BLaER1 treated with 17β-estradiol and CSF1 and Interleukin-3, amounts not matched to agents 10 nM and 100 nM (cell line): ENCODE data around the gene EPM2AIP1.

ENCODE experiments used
- H3K27ac ChIP-seq, 11 experiments: shearing (Covaris generic); formaldehyde crosslinking; 2 replicates each; pipeline ENCODE4 v1.8.1; 2022
- H3K27me3 ChIP-seq, 11 experiments: shearing (Covaris generic); formaldehyde crosslinking; 2 replicates each; pipeline ENCODE4 v1.8.1; 2022
- H3K36me3 ChIP-seq, 11 experiments: shearing (Covaris generic); formaldehyde crosslinking; 2 replicates each; pipeline ENCODE4 v1.8.1; 2022
- H3K4me1 ChIP-seq, 10 experiments: shearing (Covaris generic); formaldehyde crosslinking; 2 replicates each; pipeline ENCODE4 v1.8.1; 2022
- H3K4me2 ChIP-seq, 11 experiments: shearing (Covaris generic); formaldehyde crosslinking; 2 replicates each; pipeline ENCODE4 v1.8.1; 2022
- H3K4me3 ChIP-seq, 10 experiments: shearing (Covaris generic); formaldehyde crosslinking; 2 replicates each; pipeline ENCODE4 v1.8.1; 2022
- H3K9ac ChIP-seq, 11 experiments: shearing (Covaris generic); formaldehyde crosslinking; 2 replicates each; pipeline ENCODE4 v1.8.1; 2022
- H3K9me3 ChIP-seq, 11 experiments: shearing (Covaris generic); formaldehyde crosslinking; replicated peaks in 1 of 11; 2 replicates each; pipeline ENCODE4 v1.8.1; 2022
- H4K20me1 ChIP-seq, 11 experiments: shearing (Covaris generic); formaldehyde crosslinking; 2 replicates each; pipeline ENCODE4 v1.8.1; 2022
- Cebpa-rat ChIP-seq, 11 experiments: shearing (Covaris generic); IDR thresholded peaks; 2 replicates each; pipeline ENCODE4 v1.8.1; 2022

EPM2AIP1 gene

DNA sequence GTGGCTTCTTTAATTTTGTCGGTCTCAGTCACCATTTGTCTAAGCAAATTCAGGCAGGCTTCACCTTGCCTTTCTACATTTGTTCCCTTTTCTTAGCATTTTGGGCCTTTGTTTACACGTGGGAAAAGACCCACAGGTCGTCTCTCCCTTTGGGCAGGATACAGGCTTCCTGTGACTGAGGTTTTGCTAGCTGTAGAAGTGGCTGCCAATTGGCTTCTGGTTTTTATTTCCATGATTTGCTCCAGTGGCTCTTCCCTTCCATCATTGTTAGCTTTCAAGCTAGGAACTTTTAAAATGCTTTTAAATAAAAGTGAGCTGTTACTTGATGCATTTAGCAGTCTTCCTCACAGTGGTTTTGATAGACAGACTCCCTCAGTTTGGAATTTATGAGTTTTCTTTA, 37.7 kb upstream of the EPM2AIP1 start:
- Histone ChIP-seq H3K9ac (peak overlapping the region in 1 of 11 experiments; percentile 29; a peak in 1 of 22 replicates), H4K20me1 (no peaks in the 10 kb centered on the region), H3K4me1 (peaks cover 11 to 64% (median 21%) of the 10 kb centered on the region in 10 experiments; a peak in 18 of 20 replicates), H3K27me3 (no peaks in the 10 kb centered on the region), H3K9me3 (peaks cover 18 to 26% (median 20%) of the 10 kb centered on the region in 11 experiments), H3K36me3 (peaks cover 79 to 100% (median 100%) of the 10 kb centered on the region in 11 experiments), H3K4me3 (no peak overlapping the region), H3K27ac (peak overlapping the region in 3 of 11 experiments; percentile 0 to 16 (median 9); a peak in 2 of 22 replicates), H3K4me2 (peak overlapping the region in 8 of 11 experiments; percentile 5 to 68 (median 42); a peak in 14 of 22 replicates)
- no peak for TF ChIP-seq Cebpa-rat (IDR thresholded peaks at IDR 0.05)

DNA sequence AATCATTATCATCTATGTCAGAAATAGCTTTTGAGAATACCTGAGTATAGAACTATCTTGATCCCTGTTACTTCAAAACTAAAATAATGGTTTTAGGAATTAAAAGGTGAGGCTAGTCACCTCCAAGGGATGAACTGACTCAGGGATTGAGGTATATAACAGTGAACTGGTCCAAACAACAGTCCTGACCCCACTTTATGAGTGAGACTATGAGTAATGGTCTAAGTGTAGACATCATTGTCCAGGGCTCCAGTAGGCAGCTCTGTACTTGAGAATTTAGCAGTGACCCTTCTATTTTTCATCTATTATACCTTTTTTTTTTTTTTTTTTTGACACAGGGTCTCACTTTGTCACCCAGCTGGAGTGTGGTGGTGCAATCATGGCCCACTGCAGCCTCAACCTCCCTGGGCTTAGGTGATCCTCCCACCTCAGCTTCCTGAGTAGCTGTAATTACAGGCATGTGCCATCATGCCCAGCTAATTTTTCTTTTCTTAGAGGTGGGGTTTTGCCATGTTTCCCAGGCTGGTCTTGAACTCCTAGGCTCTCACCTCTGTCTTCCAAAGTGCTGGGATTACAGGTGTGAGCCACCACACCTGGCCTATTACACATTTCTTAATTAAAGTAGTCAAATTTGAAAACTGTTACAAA, 36.7 kb upstream of the EPM2AIP1 start:
- Histone ChIP-seq H3K27me3 (no peaks in the 10 kb centered on the region), H3K4me2 (peak overlapping the region in 8 of 11 experiments; percentile 5 to 68 (median 42); a peak in 13 of 22 replicates), H3K9ac (no peak overlapping the region), H3K4me3 (no peak overlapping the region), H3K4me1 (peaks cover 21 to 74% (median 31%) of the 10 kb centered on the region in 10 experiments), H3K9me3 (peaks cover 8 to 16% (median 11%) of the 10 kb centered on the region in 11 experiments; a peak in 20 of 22 replicates), H3K36me3 (peaks cover 70 to 95% (median 91%) of the 10 kb centered on the region in 11 experiments), H3K27ac (0 out of 22 replicates have a peak overlapping the region, but pooled peaks of 1 of the 11 experiments have one; percentile 9), H4K20me1 (no peaks in the 10 kb centered on the region)
- TF ChIP-seq Cebpa-rat (IDR thresholded peaks at IDR 0.05), result no peak

DNA sequence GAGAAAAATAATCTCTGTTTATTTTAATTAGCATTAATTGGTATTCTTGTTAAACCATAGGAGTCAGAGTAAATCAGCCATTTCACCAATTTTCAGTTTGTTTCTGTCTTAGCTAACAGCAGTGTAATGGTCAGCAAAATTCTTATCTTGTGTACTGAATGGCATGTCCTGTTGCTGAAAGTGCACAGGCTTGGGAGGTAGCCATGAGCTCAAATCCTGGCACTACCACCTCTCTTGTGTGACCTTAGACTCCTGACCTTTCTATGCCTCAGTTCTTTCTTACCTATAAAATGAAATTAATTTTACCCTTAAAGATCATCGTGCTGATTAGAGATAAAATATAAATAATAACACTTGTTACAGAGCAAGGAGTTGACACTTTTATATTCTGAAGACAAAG, 36.2 kb upstream of the EPM2AIP1 start:
- H3K27ac ChIP-seq, result peak overlapping the region in 1 of 11 experiments; percentile 53; a peak in 1 of 22 replicates
- H4K20me1 ChIP-seq, result no peaks in the 10 kb centered on the region
- no peak for TF ChIP-seq Cebpa-rat (IDR thresholded peaks at IDR 0.05)
- H3K9me3 ChIP-seq, result peaks cover 3 to 11% (median 5%) of the 10 kb centered on the region in 11 experiments; a peak in 20 of 22 replicates
- no peak overlapping the region for H3K4me3 ChIP-seq
- peak overlapping the region in 3 of 11 experiments; percentile 40 to 68 (median 66); a peak in 5 of 22 replicates for H3K4me2 ChIP-seq
- H3K4me1 ChIP-seq, result peaks cover 23 to 79% (median 36%) of the 10 kb centered on the region in 10 experiments
- H3K9ac ChIP-seq, result no peak overlapping the region
- no peaks in the 10 kb centered on the region for H3K27me3 ChIP-seq
- H3K36me3 ChIP-seq, result peaks cover 64 to 92% (median 87%) of the 10 kb centered on the region in 11 experiments

DNA sequence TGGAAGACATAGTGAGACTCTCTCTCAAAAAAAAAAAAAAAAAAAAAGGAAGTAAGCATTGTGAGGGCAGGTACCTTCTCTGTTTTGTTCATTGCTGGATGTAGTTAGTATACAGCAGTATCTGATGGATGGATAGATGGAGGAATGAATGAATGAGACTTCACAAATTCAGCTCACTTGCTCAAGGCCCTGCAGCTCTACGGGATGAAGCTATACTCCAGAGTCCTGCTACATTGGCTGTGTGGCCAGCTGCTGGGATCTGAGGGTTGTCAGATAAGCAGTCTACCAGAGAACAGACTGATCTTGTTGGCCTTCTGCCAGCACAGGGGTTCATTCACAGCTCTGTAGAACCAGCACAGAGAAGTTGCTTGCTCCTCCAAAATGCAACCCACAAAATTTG, 35.4 kb upstream of the EPM2AIP1 start:
- Histone ChIP-seq H3K9me3 (peaks cover 0 to 10% (median 0%) of the 10 kb centered on the region in 11 experiments; a peak in 7 of 22 replicates), H4K20me1 (no peaks in the 10 kb centered on the region), H3K4me1 (peaks cover 23 to 87% (median 40%) of the 10 kb centered on the region in 10 experiments), H3K36me3 (peaks cover 62 to 91% (median 87%) of the 10 kb centered on the region in 11 experiments), H3K9ac (no peak overlapping the region), H3K27me3 (no peaks in the 10 kb centered on the region), H3K4me2 (peak overlapping the region in 3 of 11 experiments; percentile 40 to 68 (median 66); a peak in 6 of 22 replicates), H3K27ac (peak overlapping the region in 2 of 11 experiments; percentile 11 to 47; a peak in 3 of 22 replicates), H3K4me3 (0 out of 20 replicates have a peak overlapping the region, but pooled peaks of 1 of the 10 experiments have one; percentile 6)
- TF ChIP-seq Cebpa-rat (IDR thresholded peaks at IDR 0.05), result no peak

DNA sequence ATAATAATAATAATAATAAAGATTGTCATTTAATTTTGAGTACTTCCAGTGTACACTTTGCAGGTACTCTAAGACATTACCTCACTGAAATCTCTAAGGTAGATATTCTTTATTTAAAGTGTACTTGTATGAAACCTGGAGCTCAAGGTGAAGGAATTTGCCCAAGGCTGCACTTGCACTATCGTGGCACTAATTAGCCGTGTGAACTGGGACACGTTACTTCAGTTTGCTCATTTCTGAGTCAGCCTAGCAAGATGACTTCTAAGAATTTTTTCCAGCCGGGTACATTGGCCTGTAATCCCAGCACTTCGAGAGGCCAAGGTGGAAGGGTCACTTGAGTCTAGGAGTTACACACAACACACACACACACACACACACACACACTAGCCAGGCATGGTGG, 33.9 kb upstream of the EPM2AIP1 start:
- Histone ChIP-seq H3K27ac (no peak overlapping the region), H3K9ac (no peak overlapping the region), H4K20me1 (no peaks in the 10 kb centered on the region), H3K4me2 (peak overlapping the region in 3 of 11 experiments; percentile 3 to 68 (median 66); a peak in 4 of 22 replicates), H3K36me3 (peaks cover 62 to 91% (median 87%) of the 10 kb centered on the region in 11 experiments), H3K4me3 (no peak overlapping the region), H3K4me1 (peaks cover 23 to 86% (median 40%) of the 10 kb centered on the region in 10 experiments), H3K9me3 (peaks cover 0 to 20% (median 0%) of the 10 kb centered on the region in 11 experiments; a peak in 9 of 22 replicates), H3K27me3 (no peaks in the 10 kb centered on the region)
- TF ChIP-seq Cebpa-rat (IDR thresholded peaks at IDR 0.05), result no peak

DNA sequence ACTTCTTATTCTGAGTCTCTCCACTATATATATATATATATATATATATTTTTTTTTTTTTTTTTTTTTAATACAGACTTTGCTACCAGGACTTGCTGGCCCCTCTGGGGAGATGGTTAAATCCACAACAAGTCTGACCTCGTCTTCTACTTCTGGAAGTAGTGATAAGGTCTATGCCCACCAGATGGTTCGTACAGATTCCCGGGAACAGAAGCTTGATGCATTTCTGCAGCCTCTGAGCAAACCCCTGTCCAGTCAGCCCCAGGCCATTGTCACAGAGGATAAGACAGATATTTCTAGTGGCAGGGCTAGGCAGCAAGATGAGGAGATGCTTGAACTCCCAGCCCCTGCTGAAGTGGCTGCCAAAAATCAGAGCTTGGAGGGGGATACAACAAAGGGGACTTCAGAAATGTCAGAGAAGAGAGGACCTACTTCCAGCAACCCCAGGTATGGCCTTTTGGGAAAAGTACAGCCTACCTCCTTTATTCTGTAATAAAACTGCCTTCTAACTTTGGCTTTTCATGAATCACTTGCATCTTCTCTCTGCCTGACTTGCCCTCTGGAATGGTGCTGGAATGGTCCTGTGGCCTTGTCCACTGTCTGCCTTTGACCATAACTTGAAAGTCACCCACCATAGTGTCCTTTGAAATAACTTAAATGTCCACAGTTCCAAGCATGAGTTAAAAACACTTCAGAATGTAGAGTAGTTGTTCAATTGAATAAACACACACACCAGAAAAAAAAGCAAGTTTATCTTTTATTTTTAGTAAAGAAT, 32.8 kb upstream of the EPM2AIP1 start:
- H3K4me1 ChIP-seq, result peaks cover 23 to 82% (median 39%) of the 10 kb centered on the region in 10 experiments
- peak overlapping the region in 10 of 11 experiments; percentile 20 to 87 (median 76); a peak in 19 of 22 replicates for H3K4me2 ChIP-seq
- no peak for TF ChIP-seq Cebpa-rat (IDR thresholded peaks at IDR 0.05)
- H4K20me1 ChIP-seq, result no peaks in the 10 kb centered on the region
- H3K9ac ChIP-seq, result no peak overlapping the region; a peak in 1 of 22 replicates
- peaks cover 62 to 91% (median 87%) of the 10 kb centered on the region in 11 experiments for H3K36me3 ChIP-seq
- H3K27me3 ChIP-seq, result no peaks in the 10 kb centered on the region
- peaks cover 0 to 27% (median 0%) of the 10 kb centered on the region in 11 experiments; a peak in 10 of 22 replicates for H3K9me3 ChIP-seq
- no peak overlapping the region for H3K4me3 ChIP-seq
- peak overlapping the region in 10 of 11 experiments; percentile 0 to 78 (median 51); a peak in 15 of 22 replicates for H3K27ac ChIP-seq

DNA sequence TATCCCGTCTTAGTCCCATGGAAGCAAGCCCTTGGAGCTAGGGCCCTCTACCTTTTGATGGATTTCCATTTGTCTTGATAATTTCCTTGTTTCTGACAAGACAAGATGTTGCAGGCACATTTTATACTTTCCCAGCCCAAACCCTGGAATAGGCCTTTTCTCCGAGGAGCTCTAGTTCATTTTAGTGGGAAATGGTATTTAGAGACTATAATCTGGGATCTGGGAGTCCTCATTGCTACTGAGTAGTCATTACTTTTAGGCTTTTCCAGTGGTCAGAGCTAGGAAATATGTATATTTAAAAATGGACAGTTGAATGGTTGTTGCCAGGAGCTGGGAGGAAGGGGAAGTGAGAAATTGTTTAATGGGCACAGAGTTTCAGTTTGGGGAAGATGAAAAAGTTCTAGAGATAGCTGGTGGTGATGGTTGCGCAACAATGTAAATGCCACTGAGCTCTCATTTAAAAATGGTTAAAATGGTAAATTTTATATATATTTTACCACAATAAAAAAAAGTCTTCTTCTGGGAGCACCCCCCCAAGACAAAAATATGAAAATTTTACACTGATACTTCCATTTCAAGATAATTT, 32.0 kb upstream of the EPM2AIP1 start:
- no peaks in the 10 kb centered on the region for H4K20me1 ChIP-seq
- H3K9ac ChIP-seq, result peak overlapping the region in 7 of 11 experiments; percentile 7 to 56 (median 47); a peak in 10 of 22 replicates
- H3K4me2 ChIP-seq, result peak overlapping the region; percentile 43 to 87 (median 77)
- peak overlapping the region in 3 of 10 experiments; percentile 7 to 24 (median 22); a peak in 3 of 20 replicates for H3K4me3 ChIP-seq
- peak; percentile 54 to 100 (median 98); a peak in 19 of 22 replicates for TF ChIP-seq Cebpa-rat (IDR thresholded peaks at IDR 0.05)
- H3K9me3 ChIP-seq, result peaks cover 0 to 27% (median 0%) of the 10 kb centered on the region in 11 experiments; a peak in 10 of 22 replicates
- peak overlapping the region; percentile 27 to 80 (median 73); a peak in 21 of 22 replicates for H3K27ac ChIP-seq
- H3K27me3 ChIP-seq, result no peaks in the 10 kb centered on the region
- peaks cover 62 to 91% (median 87%) of the 10 kb centered on the region in 11 experiments for H3K36me3 ChIP-seq
- H3K4me1 ChIP-seq, result peaks cover 15 to 74% (median 31%) of the 10 kb centered on the region in 10 experiments

DNA sequence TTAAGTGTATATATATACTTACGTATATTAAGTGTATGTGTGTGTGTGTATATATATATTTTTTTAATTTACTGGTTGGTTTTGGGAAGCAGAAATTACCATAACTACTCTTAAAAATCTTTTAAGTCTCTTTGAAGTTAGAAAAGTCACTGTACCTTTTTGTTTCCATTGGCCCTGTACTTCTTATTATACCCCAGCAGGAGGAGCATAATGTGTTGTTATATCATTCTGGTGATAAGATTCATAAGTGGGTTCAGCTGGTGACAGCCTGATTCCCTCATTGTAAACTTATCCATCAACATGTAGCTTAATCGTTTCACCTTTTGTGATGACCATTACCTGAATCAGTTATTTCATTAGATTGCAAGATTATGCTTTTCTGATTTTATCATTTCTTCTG, 31.2 kb upstream of the EPM2AIP1 start:
- Histone ChIP-seq H3K4me3 (0 out of 20 replicates have a peak overlapping the region, but pooled peaks of 1 of the 10 experiments have one; percentile 7), H3K9me3 (peaks cover 0 to 27% (median 0%) of the 10 kb centered on the region in 11 experiments; a peak in 10 of 22 replicates), H3K4me1 (peaks cover 15 to 66% (median 27%) of the 10 kb centered on the region in 10 experiments), H3K4me2 (peak overlapping the region in 8 of 11 experiments; percentile 68 to 87 (median 80); a peak in 15 of 22 replicates), H3K27me3 (no peaks in the 10 kb centered on the region), H3K9ac (peak overlapping the region in 1 of 11 experiments; percentile 56; a peak in 1 of 22 replicates), H3K27ac (peak overlapping the region in 10 of 11 experiments; percentile 58 to 80 (median 74); a peak in 18 of 22 replicates), H4K20me1 (no peaks in the 10 kb centered on the region), H3K36me3 (peaks cover 70 to 91% (median 87%) of the 10 kb centered on the region in 11 experiments)
- TF ChIP-seq Cebpa-rat (IDR thresholded peaks at IDR 0.05), result no peak
